H9 (cell line): ENCODE measurements around the gene SOX3. TPM values are rescaled to one million over a fixed set of nuclear protein-coding genes. Genes with fewer than 3 reads are reported as not detected.

Source experiments
- DNase-seq: peaks from one replicate; pipeline ENCODE4 v3.0.0-alpha.2; 2017
- H2AFZ ChIP-seq: one replicate; pipeline ENCODE4 v1.6.1; 2013; ENCODE audit warnings: mild to moderate bottlenecking, low read length, control low read depth, moderate library complexity
- H2AK5ac ChIP-seq: 2 replicates; pipeline ENCODE4 v1.6.1; 2013; ENCODE audit warnings: low read length, control low read depth, mixed read lengths; ENCODE audit not compliant: insufficient read length
- H2BK120ac ChIP-seq: one replicate; pipeline ENCODE4 v1.6.1; 2013; ENCODE audit warnings: low read depth, mild to moderate bottlenecking, low read length, control low read depth, inconsistent platforms; ENCODE audit not compliant: poor library complexity, severe bottlenecking
- H2BK12ac ChIP-seq: 2 replicates; pipeline ENCODE4 v1.6.1; 2013; ENCODE audit warnings: low read length, control low read depth, mixed read lengths, low read depth; ENCODE audit not compliant: insufficient read length
- H2BK15ac ChIP-seq: 2 replicates; pipeline ENCODE4 v1.6.1; 2013; ENCODE audit warnings: low read depth, low read length, control low read depth
- H2BK20ac ChIP-seq: one replicate; pipeline ENCODE4 v1.6.1; 2013; ENCODE audit warnings: low read depth, mild to moderate bottlenecking, low read length, control low read depth, inconsistent platforms; ENCODE audit not compliant: poor library complexity, severe bottlenecking
- H2BK5ac ChIP-seq: 2 replicates; pipeline ENCODE4 v1.6.1; 2013; ENCODE audit warnings: low read length, control low read depth, mixed read lengths; ENCODE audit not compliant: insufficient read length
- H3K14ac ChIP-seq: 2 replicates; pipeline ENCODE4 v1.6.1; 2013; ENCODE audit warnings: low read length, control low read depth; ENCODE audit not compliant: insufficient read depth
- H3K18ac ChIP-seq: 2 replicates; pipeline ENCODE4 v1.6.1; 2013; ENCODE audit warnings: low read depth, mild to moderate bottlenecking, mixed read lengths, low read length, control low read depth; ENCODE audit not compliant: insufficient read length
- H3K23ac ChIP-seq: 2 replicates; pipeline ENCODE4 v1.6.1; 2013; ENCODE audit warnings: low read length, control low read depth, mixed read lengths, low read depth; ENCODE audit not compliant: insufficient read length
- H3K23me2 ChIP-seq: 2 replicates; pipeline ENCODE4 v1.6.1; 2013; ENCODE audit warnings: low read depth, mild to moderate bottlenecking, mixed read lengths, low read length, control low read depth; ENCODE audit not compliant: insufficient read length, poor library complexity, severe bottlenecking
- H3K27ac ChIP-seq: 2 replicates; pipeline ENCODE4 v1.5.1; 2013; ENCODE audit warnings: low read length, control low read depth, mixed read lengths, low read depth; ENCODE audit not compliant: insufficient read length
- H3K27me3 ChIP-seq: 2 replicates; pipeline ENCODE4 v1.6.1; 2013; ENCODE audit warnings: low read length, control low read depth, inconsistent platforms; ENCODE audit not compliant: insufficient read depth
- H3K4ac ChIP-seq: 2 replicates; pipeline ENCODE4 v1.6.1; 2013; ENCODE audit warnings: low read depth, mild to moderate bottlenecking, control low read depth, inconsistent platforms, low read length, moderate library complexity
- H3K4me1 ChIP-seq: 2 replicates; pipeline ENCODE4 v1.6.1; 2013; ENCODE audit warnings: low read length, control low read depth, inconsistent platforms; ENCODE audit not compliant: insufficient read depth
- H3K4me2 ChIP-seq: 2 replicates; pipeline ENCODE4 v1.6.1; 2013; ENCODE audit warnings: low read length, control low read depth, mixed read lengths; ENCODE audit not compliant: insufficient read length, insufficient read depth
- H3K56ac ChIP-seq: 2 replicates; pipeline ENCODE4 v1.6.1; 2013; ENCODE audit warnings: low read depth, mild to moderate bottlenecking, mixed read lengths, low read length, control low read depth; ENCODE audit not compliant: insufficient read length
- H3K79me1 ChIP-seq: 2 replicates; pipeline ENCODE4 v1.6.1; 2013; ENCODE audit warnings: low read depth, mild to moderate bottlenecking, moderate library complexity, low read length, control low read depth, inconsistent platforms; ENCODE audit not compliant: insufficient read depth, poor library complexity, severe bottlenecking
- H3K79me2 ChIP-seq: 2 replicates; pipeline ENCODE4 v1.6.1; 2013; ENCODE audit warnings: low read length, control low read depth, inconsistent platforms; ENCODE audit not compliant: insufficient read depth
- H3K9ac ChIP-seq: 2 replicates; pipeline ENCODE4 v1.6.1; 2013; ENCODE audit warnings: low read length, control low read depth, mixed read lengths; ENCODE audit not compliant: insufficient read length; ENCODE audit errors: extremely low read depth
- H3K9me3 ChIP-seq: one replicate; pipeline ENCODE4 v1.6.1; 2013; ENCODE audit warnings: low read depth, low read length, inconsistent platforms; ENCODE audit not compliant: control insufficient read depth
- H3T11ph ChIP-seq: one replicate; pipeline ENCODE4 v1.6.1; 2013; ENCODE audit warnings: mild to moderate bottlenecking, low read length, control low read depth, inconsistent platforms
- H4K20me1 ChIP-seq: one replicate; pipeline ENCODE4 v1.6.1; 2013; ENCODE audit not compliant: control insufficient read depth, insufficient read length, insufficient read depth
- H4K5ac ChIP-seq: 2 replicates; pipeline ENCODE4 v1.6.1; 2013; ENCODE audit warnings: low read depth, mild to moderate bottlenecking, mixed read lengths, low read length, control low read depth; ENCODE audit not compliant: insufficient read length
- H4K8ac ChIP-seq: replicated peaks from 2 replicates; pipeline ENCODE4 v1.6.1; 2013; ENCODE audit warnings: low read length, control low read depth, mixed read lengths, low read depth; ENCODE audit not compliant: insufficient read length
- H4K91ac ChIP-seq: 2 replicates; pipeline ENCODE4 v1.6.1; 2013; ENCODE audit warnings: low read depth, mild to moderate bottlenecking, moderate library complexity, mixed read lengths, low read length, control low read depth; ENCODE audit not compliant: insufficient read length
- H3K27ac Mint-ChIP-seq, 3 experiments: 2 replicates in 2 of 3; 3 replicates in 1 of 3; pipeline ENCODE4 v1.8.0; 2020 to 2021; ENCODE audit warnings: mixed read lengths in 3 of 3, mild to moderate bottlenecking in 1 of 3, moderate library complexity in 1 of 3
- H3K27me3 Mint-ChIP-seq: 2 replicates; pipeline ENCODE4 v1.8.0; 2021; ENCODE audit warnings: low read depth, mild to moderate bottlenecking, moderate library complexity, mixed read lengths
- H3K36me3 Mint-ChIP-seq, 3 experiments: 2 replicates in 2 of 3; 3 replicates in 1 of 3; pipeline ENCODE4 v1.8.0; 2020 to 2021; ENCODE audit warnings: low read depth in 3 of 3, mixed read lengths in 3 of 3; ENCODE audit not compliant: insufficient read depth in 1 of 3
- H3K4me1 Mint-ChIP-seq, 2 experiments: 2 replicates each; pipeline ENCODE4 v1.8.0; 2020; ENCODE audit warnings: mixed read lengths in 2 of 2
- H3K4me3 Mint-ChIP-seq, 2 experiments: 2 replicates in 1 of 2; 3 replicates in 1 of 2; pipeline ENCODE4 v1.8.0; 2020 to 2021; ENCODE audit warnings: mild to moderate bottlenecking in 2 of 2, mixed read lengths in 2 of 2, moderate library complexity in 1 of 2
- H3K9me3 Mint-ChIP-seq, 2 experiments: 2 replicates in 1 of 2; 3 replicates in 1 of 2; pipeline ENCODE4 v1.8.0; 2020; ENCODE audit warnings: mild to moderate bottlenecking in 2 of 2, mixed read lengths in 2 of 2, moderate library complexity in 1 of 2
- WGBS: extraction: QIAGEN DNeasy Blood & Tissue Kit; methylation state at CpG from one replicate; pipeline ENCODE4 v1.1.7; 2013; ENCODE audit warnings: missing lambda C conversion rate, low lambda C conversion rate, mixed read lengths; ENCODE audit not compliant: insufficient read length; ENCODE audit errors: extremely low coverage; 5-methylcytosine and 5-hydroxymethylcytosine counted together
- total RNA-seq: library from RNA; stranded (reverse); gene quantifications from 2 replicates; pipeline ENCODE4 v1.2.1, GENCODE V29; 2021
- TF ChIP-seq, protein P1 (sequence below): fragments of 200-600 bp; sonication (generic); conservative IDR thresholded peaks from 3 replicates; pipeline ENCODE4 v1.8.0; 2021; ENCODE audit warnings: antibody characterized with exemption, mild to moderate bottlenecking

The SOX3 gene
- total RNA-seq, 1 experiment from 2014 or later: 7.7 TPM

DNA sequence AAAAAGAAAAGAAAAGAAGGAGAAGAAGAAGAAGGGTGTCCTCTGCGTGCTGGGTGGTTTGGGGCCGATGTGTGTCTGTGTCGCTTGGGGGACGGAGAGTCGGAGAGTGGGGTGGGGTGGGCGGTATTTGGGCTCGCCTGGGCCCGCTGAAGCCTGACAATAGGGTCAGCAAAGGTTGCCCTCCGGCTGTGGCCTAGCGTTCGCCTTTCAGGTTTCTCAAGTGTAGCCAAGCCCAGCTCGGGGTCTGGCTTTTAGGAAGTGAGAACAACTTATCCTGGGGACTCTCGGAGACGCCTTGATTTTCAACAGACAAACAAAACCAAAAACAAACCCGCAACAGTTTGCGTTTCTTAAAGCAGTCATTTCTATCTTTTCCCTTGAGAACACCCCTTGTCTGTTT, 4.1 kb upstream of the SOX3 start:
- no peak overlapping the region for H3T11ph ChIP-seq
- WGBS: no CpG with 5 or more reads among the region's 16 CpGs
- H2BK120ac ChIP-seq: no peak overlapping the region
- Mint-ChIP-seq H3K9me3 (peaks cover 2 to 7% of the 10 kb centered on the region in 2 experiments; a peak in 3 of 5 replicates), H3K4me1 (peaks cover 47 to 49% of the 10 kb centered on the region in 2 experiments), H3K27ac (peak overlapping the region in 1 of 3 experiments; percentile 62; a peak in 1 of 7 replicates), H3K27me3 (peaks cover 91% of the 10 kb centered on the region), H3K36me3 (peaks cover 0 to 4% (median 0%) of the 10 kb centered on the region in 3 experiments; a peak in 2 of 7 replicates), H3K4me3 (peak overlapping the region in 1 of 2 experiments; percentile 31; a peak in 1 of 5 replicates)
- no peaks in the 10 kb centered on the region; the same call in 1 of the 2 replicates for H3K4me1 ChIP-seq
- H3K14ac ChIP-seq: no peak overlapping the region
- H2AFZ ChIP-seq: no peak overlapping the region
- no peaks in the 10 kb centered on the region for H3K79me1 ChIP-seq
- TF ChIP-seq, protein P1, sequence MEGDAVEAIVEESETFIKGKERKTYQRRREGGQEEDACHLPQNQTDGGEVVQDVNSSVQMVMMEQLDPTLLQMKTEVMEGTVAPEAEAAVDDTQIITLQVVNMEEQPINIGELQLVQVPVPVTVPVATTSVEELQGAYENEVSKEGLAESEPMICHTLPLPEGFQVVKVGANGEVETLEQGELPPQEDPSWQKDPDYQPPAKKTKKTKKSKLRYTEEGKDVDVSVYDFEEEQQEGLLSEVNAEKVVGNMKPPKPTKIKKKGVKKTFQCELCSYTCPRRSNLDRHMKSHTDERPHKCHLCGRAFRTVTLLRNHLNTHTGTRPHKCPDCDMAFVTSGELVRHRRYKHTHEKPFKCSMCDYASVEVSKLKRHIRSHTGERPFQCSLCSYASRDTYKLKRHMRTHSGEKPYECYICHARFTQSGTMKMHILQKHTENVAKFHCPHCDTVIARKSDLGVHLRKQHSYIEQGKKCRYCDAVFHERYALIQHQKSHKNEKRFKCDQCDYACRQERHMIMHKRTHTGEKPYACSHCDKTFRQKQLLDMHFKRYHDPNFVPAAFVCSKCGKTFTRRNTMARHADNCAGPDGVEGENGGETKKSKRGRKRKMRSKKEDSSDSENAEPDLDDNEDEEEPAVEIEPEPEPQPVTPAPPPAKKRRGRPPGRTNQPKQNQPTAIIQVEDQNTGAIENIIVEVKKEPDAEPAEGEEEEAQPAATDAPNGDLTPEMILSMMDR: no peak
- no peak overlapping the region for H4K5ac ChIP-seq
- H3K27me3 ChIP-seq: peaks cover 18% of the 10 kb centered on the region; the same call in 1 of the 2 replicates
- H3K18ac ChIP-seq: no peak overlapping the region
- H3K23ac ChIP-seq: no peak overlapping the region
- no peak overlapping the region for H2AK5ac ChIP-seq
- H3K23me2 ChIP-seq: peaks cover 18% of the 10 kb centered on the region
- no peak overlapping the region for H3K4me2 ChIP-seq
- no peak overlapping the region for H4K8ac ChIP-seq
- no peak overlapping the region for H2BK12ac ChIP-seq
- no peak overlapping the region for H2BK20ac ChIP-seq
- no peak overlapping the region for H3K56ac ChIP-seq
- no peaks in the 10 kb centered on the region for H4K20me1 ChIP-seq
- no peak overlapping the region for H3K4ac ChIP-seq
- H4K91ac ChIP-seq: no peak overlapping the region
- peak; percentile 31 for DNase-seq
- H3K9me3 ChIP-seq: no peaks in the 10 kb centered on the region
- no peak overlapping the region for H3K27ac ChIP-seq
- no peak overlapping the region for H2BK15ac ChIP-seq
- H2BK5ac ChIP-seq: no peak overlapping the region
- H3K9ac ChIP-seq: no peak overlapping the region
- H3K79me2 ChIP-seq: no peaks in the 10 kb centered on the region
